Endothelial cell of umbilical vein (primary cell): ENCODE results near the gene HHIP. TPM values are rescaled to one million over a fixed set of nuclear protein-coding genes. Genes with fewer than 3 reads are reported as not detected.

Experiments
- BruUV-seq: library from RNA; stranded (reverse); fragments of 400-500 nt; replicated peaks from 2 replicates; lab custom pipeline; 2021; lab: Mats Ljungman, UMichigan
- CTCF ChIA-PET: fragments of 300-600, 350-600 bp; sonication (Branson Sonifier 250); formaldehyde crosslinking; loops from one replicate; lab custom pipeline; 2021; ENCODE audit warnings: antibody characterized with exemption, inconsistent platforms; lab: Charles Lee
- POLR2A ChIA-PET: fragments of 300-600, 350-600 bp; sonication (Branson Sonifier 250); formaldehyde crosslinking; loops from one replicate; lab custom pipeline; 2021; ENCODE audit warnings: antibody characterized with exemption, inconsistent platforms; lab: Charles Lee
- DNase-seq: peaks from one replicate; pipeline ENCODE4 v3.0.0-alpha.2; 2011; ENCODE audit warnings: low read depth, low spot score
- FAIRE-seq: peaks from 2 replicates; lab custom pipeline; 2011; peaks lifted over from hg19 to GRCh38; lab: Jason Lieb, UNC
- H2AFZ ChIP-seq: 2 replicates; pipeline ENCODE4 v1.6.0; 2012; ENCODE audit warnings: low read depth, low read length, control low read depth, inconsistent platforms
- H3K27ac ChIP-seq: 2 replicates; pipeline ENCODE4 v1.5.1; 2011; ENCODE audit warnings: low read depth, mild to moderate bottlenecking, control low read depth, low read length, moderate library complexity; ENCODE audit not compliant: insufficient read depth
- H3K27me3 ChIP-seq, 2 experiments: 2 replicates each; pipeline versions ENCODE4 v1.6.0 to v1.6.1; 2011; ENCODE audit warnings: low read length in 2 of 2, mixed read lengths in 1 of 2; ENCODE audit not compliant: control insufficient read depth in 2 of 2, insufficient read depth in 2 of 2
- H3K36me3 ChIP-seq, 2 experiments: 2 replicates in 1 of 2; 3 replicates in 1 of 2; pipeline ENCODE4 v1.5.1; 2011; ENCODE audit warnings: low read length in 2 of 2, mild to moderate bottlenecking in 1 of 2, moderate library complexity in 1 of 2; ENCODE audit not compliant: control insufficient read depth in 2 of 2, insufficient read depth in 2 of 2; ENCODE audit errors: extremely low read depth in 1 of 2
- H3K4me1 ChIP-seq: 3 replicates; pipeline ENCODE4 v1.5.1; 2011; ENCODE audit warnings: mild to moderate bottlenecking, low read length; ENCODE audit not compliant: control insufficient read depth, insufficient read depth; ENCODE audit errors: extremely low read depth
- H3K4me2 ChIP-seq: 2 replicates; pipeline ENCODE4 v1.6.1; 2011; ENCODE audit warnings: low read length, control low read depth, mixed read lengths; ENCODE audit not compliant: insufficient read depth
- H3K4me3 ChIP-seq, 3 experiments: fragments of 200-600 bp in 1 of 3; sonication (generic), shearing (Covaris generic) in 1 of 3; replicated peaks in 1 of 3; 2 replicates each; pipeline ENCODE4 v1.5.1; 2011 to 2016; ENCODE audit warnings: control low read depth in 3 of 3, low read length in 3 of 3, mild to moderate bottlenecking in 2 of 3, inconsistent platforms in 1 of 3, low read depth in 1 of 3, moderate library complexity in 1 of 3; ENCODE audit not compliant: insufficient read depth in 1 of 3
- H3K79me2 ChIP-seq: 2 replicates; pipeline ENCODE4 v1.6.0; 2012; ENCODE audit warnings: low read length, inconsistent platforms; ENCODE audit not compliant: control insufficient read depth, insufficient read depth
- H3K9ac ChIP-seq: replicated peaks from 2 replicates; pipeline ENCODE3; 2011; ENCODE audit warnings: low read length, control low read depth; ENCODE audit not compliant: insufficient read depth; ENCODE audit errors: extremely low read depth
- H3K9me1 ChIP-seq: replicated peaks from 3 replicates; pipeline ENCODE4 v1.6.0; 2011; ENCODE audit warnings: mild to moderate bottlenecking, low read length; ENCODE audit not compliant: control insufficient read depth, insufficient read depth; ENCODE audit errors: extremely low read depth
- H3K9me3 ChIP-seq: replicated peaks from 2 replicates; pipeline ENCODE4 v1.5.1; 2012; ENCODE audit warnings: low read length, inconsistent platforms; ENCODE audit not compliant: control insufficient read depth, insufficient read depth
- H4K20me1 ChIP-seq: replicated peaks from 2 replicates; pipeline ENCODE3; 2011; ENCODE audit warnings: mild to moderate bottlenecking, low read length; ENCODE audit not compliant: control insufficient read depth, insufficient read depth; ENCODE audit errors: extremely low read depth
- EZH2 ChIP-seq: IDR thresholded peaks from 2 replicates; pipeline ENCODE4 v1.6.1; 2012; ENCODE audit warnings: borderline replicate concordance, low read depth, mild to moderate bottlenecking, moderate library complexity, low read length, inconsistent platforms; ENCODE audit not compliant: severe bottlenecking
- FOS ChIP-seq: IDR thresholded peaks from 2 replicates; pipeline ENCODE4 v1.6.1; 2011; ENCODE audit warnings: mild to moderate bottlenecking, low read length, moderate library complexity, borderline replicate concordance; ENCODE audit not compliant: insufficient read depth
- GATA2 ChIP-seq: IDR thresholded peaks from 2 replicates; pipeline ENCODE4 v1.7.0; 2011; ENCODE audit warnings: low read depth, mild to moderate bottlenecking, moderate library complexity, mixed read lengths, low read length; ENCODE audit not compliant: insufficient read length, insufficient read depth
- JUN ChIP-seq: IDR thresholded peaks from 2 replicates; pipeline ENCODE4 v1.6.1; 2011; ENCODE audit warnings: borderline replicate concordance, low read depth; ENCODE audit not compliant: insufficient read length, insufficient read depth
- MAX ChIP-seq: IDR thresholded peaks from 2 replicates; pipeline ENCODE4 v1.6.1; 2011; ENCODE audit not compliant: insufficient read depth, insufficient read length
- MYC ChIP-seq: IDR thresholded peaks from one replicate; pipeline ENCODE4 v1.6.1; 2011; ENCODE audit warnings: mild to moderate bottlenecking, low read depth, low read length
- POLR2A ChIP-seq: IDR thresholded peaks from 2 replicates; pipeline ENCODE4 v1.6.1; 2012; ENCODE audit warnings: low read depth, mild to moderate bottlenecking, control low read depth, low read length
- POLR2AphosphoS5 ChIP-seq: IDR thresholded peaks from 2 replicates; pipeline ENCODE4 v1.6.1; 2012; ENCODE audit warnings: low read depth, mild to moderate bottlenecking, control low read depth, low read length, moderate library complexity; ENCODE audit not compliant: insufficient read depth
- dilution Hi-C: fragments of 300-500 bp; cut with MboI; formaldehyde crosslinking; loops from one replicate; pipeline ENCODE4 v1.15.0; 2019; ENCODE audit warnings: low sequenced_read_pairs; ENCODE audit not compliant: extremely low pct_ligation_motif_present
- intact Hi-C: fragments of 100-400 bp; cut with micrococcal nuclease; formaldehyde crosslinking; loops from one replicate; pipeline ENCODE4 v1.10.0; 2022
- polyA plus RNA-seq, 4 experiments: library from polyadenylated mRNA; depleted of rRNA in 3 of 4; stranded (reverse) in 3 of 4; unstranded in 1 of 4; fragments of >200 nt; gene quantifications; 2 replicates each; pipeline versions ENCODE4 v1.2.1 to v1.2.3, GENCODE V29; 2011 to 2012; ENCODE audit warnings: missing spikeins in 1 of 4
- total RNA-seq: library from RNA; stranded (reverse); gene quantifications from 2 replicates; pipeline ENCODE4 v1.2.3, GENCODE V29; 2021
- TF ChIP-seq, protein P1 (sequence below), 2 donors: IDR thresholded peaks; 1 replicate in 1 of 2; 2 replicates in 1 of 2; pipeline ENCODE4 v1.5.1; 2011; ENCODE audit warnings: low read length in 2 of 2, mild to moderate bottlenecking in 2 of 2, moderate library complexity in 2 of 2, control low read depth in 1 of 2, inconsistent platforms in 1 of 2, low read depth in 1 of 2; ENCODE audit not compliant: insufficient read depth in 1 of 2; ENCODE audit errors: extremely low read depth in 1 of 2

HHIP gene
- total and polyA plus RNA-seq, 2 donors (not counting 3 experiments of a cell fraction or from before 2014, with no cell fraction given), result 239 to 971 TPM

GRCh38 chr4:144681806-144682205 is 35.9 kb downstream of the HHIP start:
- Histone ChIP-seq H3K36me3 (peaks cover 19 to 46% of the 10 kb centered on the region in 2 experiments), H3K9ac (no peak overlapping the region), H3K79me2 (peaks cover 85% of the 10 kb centered on the region), H3K4me2 (no peak overlapping the region), H3K9me3 (no peaks in the 10 kb centered on the region), H3K4me3 (no peak overlapping the region), H4K20me1 (peaks cover 4% of the 10 kb centered on the region), H3K27me3 (no peaks in the 10 kb centered on the region), H3K27ac (peak overlapping the region; percentile 5), H2AFZ (no peak overlapping the region), H3K9me1 (no peaks in the 10 kb centered on the region), H3K4me1 (peaks cover 7% of the 10 kb centered on the region)
- intact Hi-C loops (no loop called here), dilution Hi-C loops (no loop called here)
- no peak for TF ChIP-seq MAX
- TF ChIP-seq JUN, result no peak
- no peak for TF ChIP-seq POLR2AphosphoS5
- no peak for TF ChIP-seq GATA2
- ChIA-PET POLR2A (no interaction called here), CTCF (no interaction called here)
- no peak for DNase-seq
- BruUV-seq, result no TSS peak
- FAIRE-seq, result no peak

DNA sequence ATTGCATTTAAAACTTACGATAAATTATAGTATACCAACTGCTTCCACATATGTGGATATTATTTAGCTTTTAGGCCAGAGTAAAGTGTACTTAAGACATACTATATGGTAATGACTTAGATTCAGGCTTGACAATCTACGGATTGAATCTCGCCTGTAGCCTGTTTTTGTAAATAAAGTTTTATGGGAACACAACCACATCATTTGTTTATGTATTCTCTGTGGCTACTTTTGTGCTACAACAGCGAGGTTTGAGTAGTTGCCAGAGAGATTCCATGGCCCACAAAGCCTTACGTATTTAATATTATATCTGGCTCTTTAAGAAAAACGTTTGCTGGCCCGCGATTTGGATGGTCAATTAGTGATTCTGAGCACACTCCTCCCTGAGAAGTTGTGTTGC is 37.6 kb downstream of the HHIP start:
- no peak overlapping the region for H3K4me3 ChIP-seq
- H3K27me3 ChIP-seq, result no peaks in the 10 kb centered on the region
- no peak overlapping the region for H2AFZ ChIP-seq
- no peak overlapping the region for H3K4me2 ChIP-seq
- peaks cover 9% of the 10 kb centered on the region for H4K20me1 ChIP-seq
- H3K27ac ChIP-seq, result no peak overlapping the region
- no peaks in the 10 kb centered on the region for H3K9me1 ChIP-seq
- BruUV-seq, result no TSS peak
- H3K79me2 ChIP-seq, result peaks cover 85% of the 10 kb centered on the region
- H3K9me3 ChIP-seq, result no peaks in the 10 kb centered on the region
- CTCF ChIA-PET, result interaction anchor here (1.0 kb wide), 1 partner anchor 21 kb away, joined by 3 read pairs; no protein-coding TSS in a partner anchor
- dilution Hi-C loops, result no loop called here
- TF ChIP-seq MAX (no peak), GATA2 (no peak), JUN (no peak), FOS (no peak), POLR2AphosphoS5 (no peak), EZH2 (no peak), MYC (no peak), POLR2A (no peak)
- TF ChIP-seq, protein P1, sequence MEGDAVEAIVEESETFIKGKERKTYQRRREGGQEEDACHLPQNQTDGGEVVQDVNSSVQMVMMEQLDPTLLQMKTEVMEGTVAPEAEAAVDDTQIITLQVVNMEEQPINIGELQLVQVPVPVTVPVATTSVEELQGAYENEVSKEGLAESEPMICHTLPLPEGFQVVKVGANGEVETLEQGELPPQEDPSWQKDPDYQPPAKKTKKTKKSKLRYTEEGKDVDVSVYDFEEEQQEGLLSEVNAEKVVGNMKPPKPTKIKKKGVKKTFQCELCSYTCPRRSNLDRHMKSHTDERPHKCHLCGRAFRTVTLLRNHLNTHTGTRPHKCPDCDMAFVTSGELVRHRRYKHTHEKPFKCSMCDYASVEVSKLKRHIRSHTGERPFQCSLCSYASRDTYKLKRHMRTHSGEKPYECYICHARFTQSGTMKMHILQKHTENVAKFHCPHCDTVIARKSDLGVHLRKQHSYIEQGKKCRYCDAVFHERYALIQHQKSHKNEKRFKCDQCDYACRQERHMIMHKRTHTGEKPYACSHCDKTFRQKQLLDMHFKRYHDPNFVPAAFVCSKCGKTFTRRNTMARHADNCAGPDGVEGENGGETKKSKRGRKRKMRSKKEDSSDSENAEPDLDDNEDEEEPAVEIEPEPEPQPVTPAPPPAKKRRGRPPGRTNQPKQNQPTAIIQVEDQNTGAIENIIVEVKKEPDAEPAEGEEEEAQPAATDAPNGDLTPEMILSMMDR (IDR thresholded peaks at IDR 0.05; ENCODE audit: extremely low read depth in 1 of 2, insufficient read depth in 1 of 2, low read depth in 1 of 2, low read length in 2 of 2), result no peak
- FAIRE-seq (no peak), DNase-seq (no peak)
- H3K4me1 ChIP-seq, result peaks cover 11% of the 10 kb centered on the region
- H3K9ac ChIP-seq, result no peak overlapping the region
- POLR2A ChIA-PET, result interaction anchor here (0.5 kb wide), 1 partner anchor 354 kb away, joined by 5 read pairs; no protein-coding TSS in a partner anchor
- intact Hi-C loops, result no loop called here
- H3K36me3 ChIP-seq, result peaks cover 10 to 56% of the 10 kb centered on the region in 2 experiments
